ENCODE data around the gene CDKN2D. TPM values are rescaled to one million over a fixed set of nuclear protein-coding genes. Genes with fewer than 3 reads are reported as not detected.

CDKN2D gene
- total and polyA plus RNA-seq, 2 of the 8 experiments (the other 6 are each of a cell fraction or from before 2014, with no cell fraction given) = 3.0 to 4.0 TPM

DNA sequence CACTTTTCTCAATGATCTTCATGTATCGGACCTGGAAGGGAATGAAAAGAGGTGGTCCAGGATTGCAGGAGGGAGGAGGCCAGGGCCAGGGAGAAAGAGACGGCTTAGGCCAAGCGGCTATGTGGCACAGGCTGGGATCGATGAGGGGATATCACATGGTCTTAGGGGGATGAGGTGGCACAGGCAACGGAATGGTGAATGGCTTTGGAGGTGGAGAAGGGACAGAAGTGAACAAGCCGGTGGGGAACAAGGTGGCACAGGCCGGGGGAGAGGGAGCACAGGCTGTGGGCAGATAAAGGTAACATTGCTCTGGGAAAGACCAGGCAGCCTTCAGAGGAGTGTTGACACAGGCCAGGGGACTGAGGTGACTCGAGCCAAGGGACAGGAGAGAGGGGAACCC, 5.7 kb upstream of the CDKN2D start:
- no peak overlapping the region for H3K4me2 ChIP-seq (ENCODE audit: insufficient read depth in 1 of 2, low read depth in 2 of 2, low read length in 2 of 2)
- no peak overlapping the region for H2AK5ac ChIP-seq (ENCODE audit: low read depth, low read length)
- H3K36me3 ChIP-seq (ENCODE audit: control insufficient read depth in 2 of 4, insufficient read depth in 4 of 4, low read length in 3 of 4) = peaks cover 6 to 33% (median 24%) of the 10 kb centered on the region in 4 experiments
- ChIA-PET POLR2A (ENCODE audit: partially characterized antibody) (interaction anchor here (1.9 to 2.8 kb wide), 2 partner anchors 69 to 109 kb away, joined by 5 to 7 read pairs; no protein-coding TSS in a partner anchor), CTCF (ENCODE audit: partially characterized antibody) (interaction anchor here (0.6 to 3.6 kb wide), 4 partner anchors 14 to 324 kb away, joined by 3 to 25 read pairs (median 3); partner anchors contain the start of gene QTRT1)
- no peak overlapping the region for H3K23ac ChIP-seq (ENCODE audit: insufficient read length)
- H4K5ac ChIP-seq (ENCODE audit: insufficient read length, low read depth, low read length) = no peak overlapping the region
- no peak overlapping the region for H2BK12ac ChIP-seq (ENCODE audit: low read depth, low read length)
- H4K8ac ChIP-seq (ENCODE audit: extremely low read depth, insufficient read depth, low read length) = no peak overlapping the region
- peaks cover 2 to 3% of the 10 kb centered on the region in 2 experiments for H4K20me1 ChIP-seq (replicated peaks in 1 of 2; ENCODE audit: control insufficient read depth in 1 of 2, insufficient read depth in 2 of 2, low read length in 2 of 2)
- H3K27ac ChIP-seq (ENCODE audit: low read depth, low read length) = no peak overlapping the region
- no peak overlapping the region for H3K4me3 ChIP-seq (ENCODE audit: extremely low read depth in 1 of 4, insufficient read depth in 2 of 4, low read depth in 3 of 4, low read length in 4 of 4)
- H2AFZ ChIP-seq (ENCODE audit: low read length) = no peak overlapping the region
- 91% methylated on average over 8 of the region's 8 CpGs; no CpG with 5 or more reads in 1 of the 2 experiments for WGBS, 2 experiments (ENCODE audit: extremely low coverage in 1 of 2, insufficient coverage in 1 of 2, insufficient read length in 1 of 2, insufficient replicate concordance in 2 of 2, low coverage in 1 of 2, low lambda C conversion rate in 2 of 2, missing lambda C conversion rate in 1 of 2)
- H3K9ac ChIP-seq (replicated peaks in 1 of 4; ENCODE audit: extremely low read depth in 1 of 4, low read depth in 3 of 4, low read length in 3 of 4) = no peak overlapping the region; a peak in 1 of 7 replicates
- H3K4me1 ChIP-seq (replicated peaks in 1 of 4; ENCODE audit: control insufficient read depth in 3 of 4, insufficient read depth in 4 of 4, low read length in 3 of 4) = no peaks in the 10 kb centered on the region
- no peaks in the 10 kb centered on the region for H3K23me2 ChIP-seq (ENCODE audit: low read depth, low read length)
- H4K91ac ChIP-seq (replicated peaks; ENCODE audit: insufficient read length, low read length) = no peak overlapping the region
- H3K18ac ChIP-seq (ENCODE audit: extremely low read depth, low read length) = no peak overlapping the region
- H3K4ac ChIP-seq (replicated peaks; ENCODE audit: insufficient read length, low read depth, low read length) = no peak overlapping the region
- no peak overlapping the region for H2BK120ac ChIP-seq (replicated peaks; ENCODE audit: low read depth, low read length)
- no peak overlapping the region for H2BK5ac ChIP-seq (ENCODE audit: low read depth, low read length)
- no peak overlapping the region for H2BK15ac ChIP-seq (ENCODE audit: low read length)
- no peak overlapping the region for H3K14ac ChIP-seq (ENCODE audit: insufficient read length)
- no peak overlapping the region for H2BK20ac ChIP-seq (ENCODE audit: low read length)
- FAIRE-seq = no peak
- no peaks in the 10 kb centered on the region for H3K79me2 ChIP-seq (ENCODE audit: control insufficient read depth in 1 of 2, insufficient read depth in 2 of 2, low read length in 2 of 2)
- no peaks in the 10 kb centered on the region for H3K27me3 ChIP-seq (replicated peaks in 1 of 4; ENCODE audit: control insufficient read depth in 3 of 4, extremely low read depth in 1 of 4, insufficient read depth in 3 of 4, low read length in 3 of 4)
- no peaks in the 10 kb centered on the region for H3K9me3 ChIP-seq (ENCODE audit: insufficient read depth in 2 of 2, low read depth in 1 of 2, low read length in 1 of 2)
- H3K56ac ChIP-seq (replicated peaks; ENCODE audit: insufficient read length, low read depth, low read length) = no peak overlapping the region
- no peaks in the 10 kb centered on the region for H3K79me1 ChIP-seq (ENCODE audit: low read depth, low read length)
- no peak for DNase-seq (ENCODE audit: low read depth in 1 of 2, low spot score in 2 of 2)
- TF ChIP-seq BCL11A (IDR thresholded peaks at IDR 0.05; ENCODE audit: low read depth in 2 of 2, low read length in 2 of 2) (no peak), EP300 (IDR thresholded peaks at IDR 0.05; ENCODE audit: borderline replicate concordance in 1 of 2, low read depth in 2 of 2, low read length in 2 of 2) (no peak), ZNF274 (IDR thresholded peaks at IDR 0.05; ENCODE audit: borderline replicate concordance, extremely low read depth, low read length) (no peak), SP1 (IDR thresholded peaks at IDR 0.05; ENCODE audit: low read depth, low read length) (no peak), RAD21 (IDR thresholded peaks at IDR 0.05 in 1 of 2, conservative IDR thresholded peaks at IDR 0.05 in 1 of 2; ENCODE audit: low read depth in 2 of 2, low read length in 2 of 2) (no peak), SRF (IDR thresholded peaks at IDR 0.05; ENCODE audit: low read depth, low read length) (no peak), YY1 (IDR thresholded peaks at IDR 0.05; ENCODE audit: low read depth, low read length) (no peak), TAF7 (optimal IDR thresholded peaks at IDR 0.05; ENCODE audit: borderline replicate concordance, low read depth, low read length) (no peak), JUND (IDR thresholded peaks at IDR 0.05; ENCODE audit: low read length) (no peak), KDM5A (IDR thresholded peaks at IDR 0.05; ENCODE audit: low read length) (no peak), POLR2AphosphoS5 (IDR thresholded peaks at IDR 0.05; ENCODE audit: low read depth, low read length) (no peak), BACH1 (IDR thresholded peaks at IDR 0.05; ENCODE audit: low read length) (no peak)
- TF ChIP-seq, protein P1, sequence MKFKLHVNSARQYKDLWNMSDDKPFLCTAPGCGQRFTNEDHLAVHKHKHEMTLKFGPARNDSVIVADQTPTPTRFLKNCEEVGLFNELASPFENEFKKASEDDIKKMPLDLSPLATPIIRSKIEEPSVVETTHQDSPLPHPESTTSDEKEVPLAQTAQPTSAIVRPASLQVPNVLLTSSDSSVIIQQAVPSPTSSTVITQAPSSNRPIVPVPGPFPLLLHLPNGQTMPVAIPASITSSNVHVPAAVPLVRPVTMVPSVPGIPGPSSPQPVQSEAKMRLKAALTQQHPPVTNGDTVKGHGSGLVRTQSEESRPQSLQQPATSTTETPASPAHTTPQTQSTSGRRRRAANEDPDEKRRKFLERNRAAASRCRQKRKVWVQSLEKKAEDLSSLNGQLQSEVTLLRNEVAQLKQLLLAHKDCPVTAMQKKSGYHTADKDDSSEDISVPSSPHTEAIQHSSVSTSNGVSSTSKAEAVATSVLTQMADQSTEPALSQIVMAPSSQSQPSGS (IDR thresholded peaks at IDR 0.05; ENCODE audit: low read length) = no peak

Measured in H1 (cell line).